RWPE1 (cell line): ENCODE measurements around the gene SH3D19.

Experiments
- CTCF ChIA-PET: fragments of 350-600 bp; sonication (Branson Sonifier 250); formaldehyde crosslinking; extraction: SDS; loops from one replicate; lab custom pipeline; 2021; lab: Yijun Ruan, JAX
- POLR2A ChIA-PET: fragments of 400-600 bp; formaldehyde crosslinking; extraction: SDS; loops from one replicate; lab custom pipeline; 2020; ENCODE audit warnings: antibody characterized with exemption; ENCODE audit not compliant: low non-redundant PET; lab: Yijun Ruan, JAX
- DNase-seq: peaks from one replicate; pipeline ENCODE4 v3.0.0; 2012; ENCODE audit warnings: low spot score
- H3K27ac ChIP-seq: fragments of 450-650 bp; 2 replicates; pipeline ENCODE4 v1.5.1; 2017
- TF ChIP-seq, protein P1 (sequence below): fragments of 450-650 bp; conservative IDR thresholded peaks from 2 replicates; pipeline ENCODE4 v1.5.1; 2017; ENCODE audit warnings: low read depth, mild to moderate bottlenecking

SH3D19 gene, protein sequence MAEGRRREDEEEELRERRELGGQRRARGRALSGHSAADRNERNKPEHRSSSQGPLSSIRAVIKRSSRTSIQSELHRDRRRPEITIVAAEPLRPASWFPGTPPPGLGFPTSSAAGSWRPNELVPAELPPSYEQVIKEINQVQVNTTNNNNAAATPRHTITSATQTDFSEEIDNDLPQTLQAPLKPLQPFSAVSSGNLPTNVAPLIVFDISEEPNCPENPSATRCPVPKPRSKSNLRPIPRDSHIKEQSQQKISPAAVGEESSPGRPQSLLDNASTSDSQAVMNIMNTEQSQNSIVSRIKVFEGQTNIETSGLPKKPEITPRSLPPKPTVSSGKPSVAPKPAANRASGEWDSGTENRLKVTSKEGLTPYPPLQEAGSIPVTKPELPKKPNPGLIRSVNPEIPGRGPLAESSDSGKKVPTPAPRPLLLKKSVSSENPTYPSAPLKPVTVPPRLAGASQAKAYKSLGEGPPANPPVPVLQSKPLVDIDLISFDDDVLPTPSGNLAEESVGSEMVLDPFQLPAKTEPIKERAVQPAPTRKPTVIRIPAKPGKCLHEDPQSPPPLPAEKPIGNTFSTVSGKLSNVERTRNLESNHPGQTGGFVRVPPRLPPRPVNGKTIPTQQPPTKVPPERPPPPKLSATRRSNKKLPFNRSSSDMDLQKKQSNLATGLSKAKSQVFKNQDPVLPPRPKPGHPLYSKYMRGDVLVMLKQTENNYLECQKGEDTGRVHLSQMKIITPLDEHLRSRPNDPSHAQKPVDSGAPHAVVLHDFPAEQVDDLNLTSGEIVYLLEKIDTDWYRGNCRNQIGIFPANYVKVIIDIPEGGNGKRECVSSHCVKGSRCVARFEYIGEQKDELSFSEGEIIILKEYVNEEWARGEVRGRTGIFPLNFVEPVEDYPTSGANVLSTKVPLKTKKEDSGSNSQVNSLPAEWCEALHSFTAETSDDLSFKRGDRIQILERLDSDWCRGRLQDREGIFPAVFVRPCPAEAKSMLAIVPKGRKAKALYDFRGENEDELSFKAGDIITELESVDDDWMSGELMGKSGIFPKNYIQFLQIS

DNA sequence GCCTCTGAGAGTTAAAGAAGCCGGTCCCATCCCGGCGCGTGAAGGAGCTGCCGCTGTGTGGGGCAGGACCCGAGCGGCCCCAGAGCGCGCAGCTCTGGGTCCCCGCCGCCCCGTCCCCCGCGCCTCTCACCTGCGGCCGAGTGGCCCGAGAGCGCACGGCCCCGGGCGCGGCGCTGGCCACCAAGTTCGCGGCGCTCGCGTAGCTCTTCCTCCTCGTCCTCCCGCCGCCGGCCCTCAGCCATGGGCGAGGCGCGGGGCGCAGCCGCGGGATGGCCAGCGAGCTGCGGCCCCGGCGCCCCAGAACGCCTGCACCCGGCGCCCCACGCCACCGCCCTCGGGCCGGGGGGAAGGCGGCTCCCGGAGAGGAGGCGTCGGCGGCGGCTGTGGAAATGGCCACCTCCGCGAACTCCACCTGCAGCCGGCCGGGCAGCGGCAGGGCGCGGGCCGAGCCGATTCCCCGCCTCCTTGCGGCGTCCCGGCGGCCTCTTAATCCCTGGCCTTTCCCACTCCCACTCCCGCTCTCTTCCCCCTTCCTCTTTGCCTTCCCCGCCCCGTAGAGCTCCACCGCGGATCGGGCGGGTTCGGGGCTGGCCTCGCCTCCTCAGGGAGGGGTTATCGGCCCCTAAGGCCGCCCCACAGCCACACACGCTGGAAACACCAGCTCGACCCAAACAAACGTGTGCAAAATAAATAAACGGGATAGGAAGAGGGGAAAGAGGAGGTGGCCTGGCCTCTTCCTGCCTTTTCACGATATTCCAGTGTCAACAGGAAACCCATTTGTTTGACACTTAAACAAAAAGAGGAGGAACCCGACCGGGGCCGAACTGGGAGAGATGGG lies at the start of gene SH3D19:
SH3D19 (minus strand) TSS at position 495 of the 838 bp plus-strand sequence; CDS start at position 242, 253 bp downstream.
- peak within 1 kb of the TSS; percentile 93 for H3K27ac ChIP-seq
- TF ChIP-seq, protein P1, sequence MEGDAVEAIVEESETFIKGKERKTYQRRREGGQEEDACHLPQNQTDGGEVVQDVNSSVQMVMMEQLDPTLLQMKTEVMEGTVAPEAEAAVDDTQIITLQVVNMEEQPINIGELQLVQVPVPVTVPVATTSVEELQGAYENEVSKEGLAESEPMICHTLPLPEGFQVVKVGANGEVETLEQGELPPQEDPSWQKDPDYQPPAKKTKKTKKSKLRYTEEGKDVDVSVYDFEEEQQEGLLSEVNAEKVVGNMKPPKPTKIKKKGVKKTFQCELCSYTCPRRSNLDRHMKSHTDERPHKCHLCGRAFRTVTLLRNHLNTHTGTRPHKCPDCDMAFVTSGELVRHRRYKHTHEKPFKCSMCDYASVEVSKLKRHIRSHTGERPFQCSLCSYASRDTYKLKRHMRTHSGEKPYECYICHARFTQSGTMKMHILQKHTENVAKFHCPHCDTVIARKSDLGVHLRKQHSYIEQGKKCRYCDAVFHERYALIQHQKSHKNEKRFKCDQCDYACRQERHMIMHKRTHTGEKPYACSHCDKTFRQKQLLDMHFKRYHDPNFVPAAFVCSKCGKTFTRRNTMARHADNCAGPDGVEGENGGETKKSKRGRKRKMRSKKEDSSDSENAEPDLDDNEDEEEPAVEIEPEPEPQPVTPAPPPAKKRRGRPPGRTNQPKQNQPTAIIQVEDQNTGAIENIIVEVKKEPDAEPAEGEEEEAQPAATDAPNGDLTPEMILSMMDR = no peak
- ChIA-PET POLR2A (interaction anchor here (0.5 to 1.2 kb wide), 3 partner anchors 13 to 29 kb away, joined by 3 to 7 read pairs (median 3); no protein-coding TSS in a partner anchor), CTCF (interaction anchor here (0.6 to 0.9 kb wide), 2 partner anchors 10 to 48 kb away, joined by 3 to 4 read pairs; partner anchors contain the start of gene PRSS48)
- peak; percentile 60 for DNase-seq

DNA sequence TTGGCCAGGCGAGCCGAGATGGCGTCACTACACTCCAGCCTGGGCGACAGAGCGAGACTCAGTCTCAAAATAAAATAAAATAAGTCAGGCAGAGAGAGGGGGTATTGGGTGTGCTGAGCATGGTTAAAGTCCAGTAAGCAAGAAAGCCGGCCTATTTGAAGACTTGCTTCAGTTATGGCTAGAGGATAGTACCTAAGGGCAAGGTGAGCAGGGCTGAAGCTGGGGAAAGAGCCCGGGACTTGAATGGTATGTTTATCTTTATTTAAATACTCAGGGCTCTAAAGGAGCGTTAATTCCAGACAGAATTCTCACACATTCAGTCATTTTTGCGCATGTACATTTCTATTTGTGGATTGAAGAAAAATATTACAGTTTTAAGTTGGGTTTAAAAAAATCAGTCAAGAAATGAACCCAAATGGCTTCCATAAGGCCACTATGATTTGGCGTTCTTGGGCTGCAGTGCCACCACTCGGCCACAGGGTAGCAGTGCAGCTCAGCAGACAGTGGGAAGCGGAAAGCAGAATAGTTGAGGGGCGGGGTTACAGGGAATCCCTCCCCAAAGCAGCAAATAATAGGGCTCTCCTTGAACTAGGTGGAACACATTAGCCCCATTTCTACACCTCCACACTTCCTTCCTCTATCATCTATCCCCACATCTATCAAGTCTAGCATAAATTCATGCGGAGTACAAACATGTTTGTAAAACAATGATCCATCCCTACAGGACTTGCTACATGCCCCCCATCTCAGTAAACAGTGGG lies 37.2 kb upstream of the SH3D19 start:
- no peak overlapping the region for H3K27ac ChIP-seq
- POLR2A ChIA-PET = no interaction called here
- CTCF ChIA-PET = interaction anchor here (0.6 to 1.2 kb wide), 8 partner anchors 18 to 1414 kb away, joined by 3 to 5 read pairs (median 3); no protein-coding TSS in a partner anchor
- DNase-seq = peak; percentile 86
- TF ChIP-seq, protein P1 = peak; percentile 97

DNA sequence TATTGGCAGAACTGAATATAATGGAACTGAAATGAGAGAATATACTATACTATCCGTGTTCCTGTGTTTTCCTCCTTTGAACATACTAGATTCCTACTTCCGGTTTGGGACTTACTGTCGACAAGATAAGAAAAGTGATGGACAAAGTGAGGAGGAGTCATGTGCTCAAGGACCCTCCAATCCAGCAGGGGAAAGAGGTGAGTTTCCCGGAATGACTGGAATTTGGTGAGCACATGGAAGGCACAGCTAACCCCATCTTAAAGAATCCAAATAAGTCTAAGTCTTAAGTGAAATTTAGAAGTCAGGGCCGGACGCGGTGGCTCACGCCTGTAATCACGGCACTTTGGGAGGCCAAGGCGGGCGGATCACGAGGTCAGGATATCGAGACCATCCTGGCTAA lies 36.6 kb upstream of the SH3D19 start:
- ChIA-PET POLR2A (no interaction called here), CTCF (interaction anchor here (0.6 to 1.2 kb wide), 2 partner anchors 35 to 245 kb away, joined by 3 read pairs; no protein-coding TSS in a partner anchor)
- H3K27ac ChIP-seq = no peak overlapping the region
- TF ChIP-seq, protein P1 = no peak
- DNase-seq = no peak

DNA sequence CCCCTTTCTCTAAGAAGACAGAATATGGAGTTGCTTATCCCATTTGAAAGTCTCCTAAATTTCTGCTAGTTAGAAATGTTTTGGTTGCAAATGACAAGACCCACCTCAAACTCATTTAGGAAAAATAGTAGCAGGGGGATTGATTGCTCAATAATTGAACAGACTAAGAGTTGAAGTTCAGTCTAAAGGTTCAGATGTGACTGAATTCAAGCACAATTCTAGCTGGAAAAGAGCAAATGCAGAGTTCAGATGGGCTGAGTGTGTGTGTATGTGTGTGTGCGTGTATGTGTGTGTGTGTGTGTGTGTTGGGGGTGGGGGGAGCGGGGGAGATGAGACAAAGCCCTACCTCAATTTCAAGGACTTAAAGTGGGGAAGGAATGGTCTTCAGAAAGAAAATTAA lies 35.7 kb upstream of the SH3D19 start:
- ChIA-PET CTCF (interaction anchor here (0.7 kb wide), 1 partner anchor 441 kb away, joined by 3 read pairs; no protein-coding TSS in a partner anchor), POLR2A (no interaction called here)
- TF ChIP-seq, protein P1 = no peak
- no peak for DNase-seq
- H3K27ac ChIP-seq = no peak overlapping the region

DNA sequence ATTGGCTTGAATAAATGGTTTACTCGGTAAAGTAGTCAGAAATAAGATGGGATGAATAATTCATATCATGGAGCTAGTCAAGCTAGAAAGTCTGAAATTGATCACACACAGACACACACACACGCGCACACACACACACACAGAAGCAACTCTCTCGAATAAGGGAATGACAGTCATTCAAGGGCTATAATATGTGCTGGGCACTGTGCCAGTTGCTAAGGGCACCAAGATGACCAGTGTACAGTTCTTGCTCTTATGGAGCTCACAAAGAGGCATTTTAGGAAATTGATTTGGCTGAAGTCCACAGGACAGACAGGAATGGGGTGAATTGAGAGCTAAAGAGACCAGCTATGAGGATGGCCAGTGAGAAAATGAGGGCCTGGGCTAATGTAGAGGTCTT lies 34.2 kb upstream of the SH3D19 start:
- DNase-seq = no peak
- TF ChIP-seq, protein P1 = no peak
- CTCF ChIA-PET = interaction anchor here (0.5 to 1.3 kb wide), 2 partner anchors 8 to 83 kb away, joined by 3 read pairs; partner anchors contain the start of gene PRSS48
- no peak overlapping the region for H3K27ac ChIP-seq
- POLR2A ChIA-PET = no interaction called here
